Hippocampal formation (tissue), 2 donors: ENCODE measurements around the gene NXPE4.
"Not testable (repeated sequence)": the region's sequence is repeated elsewhere in the genome, so short reads cannot be mapped to it uniquely, and the experiment has no call there.

ENCODE experiments used
- DNase-seq, 2 donors: peaks; one replicate each; lab custom pipeline; 2025; lab: John Stamatoyannopoulos, UW

Gene NXPE4

DNA sequence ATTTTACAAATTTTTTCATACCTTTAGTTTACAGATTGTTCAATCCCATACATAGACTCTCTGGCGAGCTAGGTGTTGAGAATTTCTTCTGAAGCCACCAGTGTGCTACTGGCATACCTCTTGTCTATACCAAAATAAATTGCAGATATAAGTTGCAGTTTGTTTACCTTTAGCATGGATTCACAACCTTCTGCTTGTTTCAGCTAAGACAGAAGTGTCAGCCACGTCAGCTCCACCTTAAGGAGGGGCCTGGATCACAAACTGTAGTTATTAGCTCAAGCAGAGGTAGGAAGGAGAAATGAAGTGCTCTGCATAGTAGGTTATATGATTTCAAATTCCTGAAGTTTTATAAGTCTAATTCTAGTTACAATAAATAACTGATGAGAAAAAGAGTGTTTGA is at the start of gene NXPE4:
TSS of gene NXPE4 (minus strand) at position 216 of the 400 bp plus-strand sequence. CDS start 1,027 bp downstream, outside the sequence.
- no peak for DNase-seq

GRCh38 chr11:114639440-114639839 is 43.9 kb upstream of the NXPE4 start:
- DNase-seq: not testable (repeated sequence)

DNA sequence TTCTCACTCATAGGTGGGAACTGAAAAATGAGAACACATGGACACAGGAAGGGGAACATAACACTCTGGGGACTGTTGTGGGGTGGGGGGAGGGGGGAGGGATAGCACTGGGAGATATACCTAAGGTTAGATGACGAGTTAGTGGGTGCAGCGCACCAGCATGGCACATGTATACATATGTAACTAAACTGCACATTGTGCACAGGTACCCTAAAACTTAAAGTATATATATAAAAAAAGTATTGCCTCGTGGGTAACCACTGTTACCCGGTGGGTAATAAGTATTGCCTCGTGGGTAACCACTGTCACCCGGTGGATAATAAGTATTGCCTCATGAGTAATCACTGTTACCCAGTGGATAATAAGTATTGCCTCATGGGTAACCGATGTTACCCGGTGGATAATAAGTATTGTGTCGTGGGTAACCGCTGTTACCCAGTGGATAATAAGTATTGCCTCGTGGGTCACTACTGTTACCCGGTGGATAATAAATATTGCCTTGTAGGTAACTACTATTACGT is 35.9 kb upstream of the NXPE4 start:
- not testable (repeated sequence) for DNase-seq

DNA sequence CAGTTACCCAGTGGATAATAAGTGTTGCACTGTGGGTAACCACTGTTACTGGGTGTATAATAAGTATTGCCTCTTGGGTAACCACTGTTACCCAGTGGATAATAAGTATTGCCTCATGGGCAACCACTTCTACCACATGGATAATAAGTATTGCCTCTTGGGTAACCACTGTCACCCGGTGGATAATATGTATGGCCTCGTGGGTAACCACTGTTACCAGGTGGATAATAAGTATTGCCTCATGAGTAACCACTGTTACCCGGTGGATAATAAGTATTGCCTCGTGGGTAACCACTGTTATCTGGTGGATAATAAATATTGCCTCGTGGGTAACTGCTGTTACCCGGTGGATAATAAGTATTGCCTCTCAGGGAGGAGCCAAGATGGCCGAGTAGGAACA is 29.7 kb upstream of the NXPE4 start:
- DNase-seq: no peak

- no peak for DNase-seq
Observed at GRCh38 chr11:114624455-114625207, 29.0 kb upstream of the NXPE4 start.

- DNase-seq: no peak
Observed at GRCh38 chr11:114623720-114624119, 28.1 kb upstream of the NXPE4 start.

GRCh38 chr11:114622858-114623257 is 27.3 kb upstream of the NXPE4 start:
- no peak for DNase-seq

- DNase-seq: no peak
Observed at GRCh38 chr11:114621950-114622809, 26.6 kb upstream of the NXPE4 start.

DNA sequence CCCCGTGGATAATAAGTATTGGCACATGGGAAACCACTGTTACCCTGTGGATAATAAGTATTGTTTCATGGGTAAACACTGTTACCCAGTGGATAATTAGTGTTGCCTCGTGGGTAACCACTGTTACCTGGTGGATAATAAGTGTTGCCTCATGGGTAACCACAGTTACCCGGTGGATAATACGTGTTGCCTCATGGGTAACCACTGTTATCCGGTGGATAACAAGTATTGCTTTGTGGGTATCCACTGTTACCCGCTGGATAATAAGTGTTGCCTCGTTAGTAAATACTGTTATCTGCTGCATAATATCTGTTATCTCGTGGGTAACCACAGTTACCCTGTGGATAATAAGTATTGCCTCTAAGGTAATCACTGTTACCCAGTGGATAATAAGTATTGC is 25.5 kb upstream of the NXPE4 start:
- DNase-seq: no peak

GRCh38 chr11:114619659-114620173 is 24.1 kb upstream of the NXPE4 start:
- no peak for DNase-seq

DNA sequence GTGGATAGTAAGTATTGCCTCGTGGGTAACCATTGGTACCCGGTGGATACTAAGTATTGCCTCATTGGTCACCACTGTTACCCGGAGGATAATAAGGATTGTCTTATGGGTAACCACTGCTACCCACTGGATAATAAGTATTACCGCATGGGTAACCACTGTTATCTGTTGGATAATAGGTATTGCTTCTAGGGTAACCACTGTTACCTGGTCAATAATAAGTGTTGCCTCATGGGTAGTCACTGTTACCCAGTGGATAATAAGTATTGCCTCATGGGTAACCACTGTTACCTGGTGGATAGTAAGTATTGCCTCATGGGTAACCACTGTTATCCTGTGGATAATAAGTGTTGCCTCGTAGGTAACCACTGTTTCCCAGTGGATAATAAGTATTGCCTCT is 22.6 kb upstream of the NXPE4 start:
- DNase-seq: no peak

GRCh38 chr11:114617157-114618124 is 21.9 kb upstream of the NXPE4 start:
- no peak for DNase-seq

GRCh38 chr11:114616516-114616915 is 20.9 kb upstream of the NXPE4 start:
- DNase-seq: no peak

GRCh38 chr11:114615448-114616361 is 20.1 kb upstream of the NXPE4 start:
- no peak for DNase-seq

DNA sequence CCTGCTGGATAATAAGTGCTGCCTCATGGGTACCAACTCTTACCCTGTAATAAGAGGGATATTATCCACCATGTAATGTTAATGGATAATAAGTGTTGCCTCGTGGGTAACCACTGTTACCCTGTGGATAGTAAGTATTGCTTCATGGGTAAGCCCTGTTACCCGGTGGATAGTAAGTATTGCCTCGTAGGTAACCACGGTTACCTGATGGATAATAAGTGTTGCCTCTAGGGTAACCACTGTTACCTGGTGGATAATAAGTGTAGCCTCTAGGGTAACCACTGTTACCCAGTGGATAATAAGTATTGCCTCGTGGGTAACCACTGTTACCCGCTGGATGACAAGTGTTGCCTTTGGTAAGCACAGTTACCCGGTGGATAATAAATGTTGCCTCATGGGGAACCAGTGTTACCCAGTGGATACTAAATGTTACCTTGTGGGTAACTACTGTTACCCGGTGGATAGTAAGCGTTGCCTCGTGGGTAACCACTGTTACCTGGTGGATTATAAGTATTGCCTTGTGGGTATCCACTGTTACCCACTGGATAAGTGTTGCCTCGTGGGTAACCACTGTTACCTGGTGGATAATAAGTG is 18.6 kb upstream of the NXPE4 start:
- no peak for DNase-seq

DNA sequence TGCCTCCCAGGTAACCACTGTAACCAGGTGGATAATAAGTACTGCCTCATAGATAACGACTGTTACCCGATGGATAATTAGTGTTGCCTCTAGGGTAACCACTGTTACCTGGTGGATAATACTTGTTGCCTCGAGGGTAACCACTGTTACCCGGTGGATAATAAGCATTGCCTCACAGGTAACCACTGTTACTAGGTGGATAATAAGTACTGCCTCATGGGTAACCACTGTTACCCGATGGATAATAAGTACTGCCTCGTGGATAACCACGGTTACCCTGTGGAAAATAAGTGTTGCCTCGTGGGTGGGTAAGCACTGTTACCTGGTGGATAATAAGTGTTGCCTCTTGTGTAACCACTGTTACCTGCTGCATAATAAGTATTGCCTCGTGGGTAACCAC is 17.5 kb upstream of the NXPE4 start:
- not testable (repeated sequence) for DNase-seq

- no peak for DNase-seq
Observed at GRCh38 chr11:114612686-114613085, 17.1 kb upstream of the NXPE4 start.

- DNase-seq: not testable (repeated sequence)
Observed at GRCh38 chr11:114612199-114612598, 16.6 kb upstream of the NXPE4 start.

GRCh38 chr11:114610984-114611944 is 15.7 kb upstream of the NXPE4 start:
- no peak for DNase-seq
